ENCODE data around the gene MAP3K9. TPM values are rescaled to one million over a fixed set of nuclear protein-coding genes. Genes with fewer than 3 reads are reported as not detected.

The MAP3K9 gene
- total and polyA plus RNA-seq, 9 of the 15 experiments (the other 6 are each of a cell fraction or from before 2014, with no cell fraction given), result 0.03 to 0.60 (median 0.36) TPM

GRCh38 chr14:70794294-70794693 lies 15.0 kb downstream of the MAP3K9 start:
- ATAC-seq (no peak), FAIRE-seq (no peak), DNase-seq (ENCODE audit: extremely low read depth in 1 of 4, low spot score in 3 of 4) (no peak)
- TF ChIP-seq NFXL1 (CRISPR knock-in tag; IDR thresholded peaks at IDR 0.05) (no peak), FOXO4 (CRISPR knock-in tag; IDR thresholded peaks at IDR 0.05) (no peak), FOXJ3 (CRISPR knock-in tag; IDR thresholded peaks at IDR 0.05) (no peak), BDP1 (IDR thresholded peaks at IDR 0.05; ENCODE audit: insufficient read depth, insufficient read length) (no peak), NFRKB (IDR thresholded peaks at IDR 0.05; ENCODE audit: low read depth) (no peak), NCOR1 (IDR thresholded peaks at IDR 0.05) (no peak), USF1 (CRISPR knock-in tag; IDR thresholded peaks at IDR 0.05) (no peak), STAT5B (CRISPR knock-in tag; IDR thresholded peaks at IDR 0.05) (no peak), DEAF1 (CRISPR knock-in tag; IDR thresholded peaks at IDR 0.05) (no peak)
- H3K36me3 ChIP-seq (ENCODE audit: control insufficient read depth, insufficient read depth, low read length), result no peaks in the 10 kb centered on the region
- no peaks in the 10 kb centered on the region for H3K9me1 ChIP-seq (ENCODE audit: control insufficient read depth, insufficient read depth, low read length)
- peaks cover 0 to 12% of the 10 kb centered on the region in 2 experiments; a peak in 1 of 5 replicates for H3K27me3 ChIP-seq (ENCODE audit: control insufficient read depth in 2 of 2, insufficient read depth in 2 of 2, low read length in 2 of 2)
- no peak overlapping the region for H3K27ac ChIP-seq (ENCODE audit: extremely low read depth, low read depth, low read length)
- BruUV-seq (replicated peaks), result no TSS peak
- 13% methylated on average over 2 of the region's 3 CpGs for WGBS (ENCODE audit: insufficient coverage, low coverage, missing lambda C conversion rate)
- H2AFZ ChIP-seq (ENCODE audit: low read depth, low read length), result no peak overlapping the region
- H3K4me2 ChIP-seq (ENCODE audit: insufficient read depth, low read length), result no peak overlapping the region
- no peak overlapping the region for H3K4me3 ChIP-seq
- H3K9me3 ChIP-seq (replicated peaks; ENCODE audit: control insufficient read depth, insufficient read depth, low read depth, low read length), result no peaks in the 10 kb centered on the region
- CTCF ChIA-PET (ENCODE audit: low intra/inter-chr PET ratio), result no interaction called here
- H3K9ac ChIP-seq (ENCODE audit: insufficient read depth in 1 of 2, low read depth in 2 of 2, low read length in 2 of 2), result no peak overlapping the region
- intact Hi-C loops (cut with micrococcal nuclease) (no loop called here), in situ Hi-C loops (cut with MboI) (no loop called here)
- H4K20me1 ChIP-seq (replicated peaks; ENCODE audit: control insufficient read depth, insufficient read depth, low read length), result no peaks in the 10 kb centered on the region
- H3K4me1 ChIP-seq (replicated peaks in 1 of 2; ENCODE audit: control insufficient read depth in 2 of 2, insufficient read depth in 2 of 2, low read length in 2 of 2), result no peaks in the 10 kb centered on the region
- POLR2A ChIA-PET, result no interaction called here
- no peaks in the 10 kb centered on the region for H3K79me2 ChIP-seq (ENCODE audit: control insufficient read depth, insufficient read depth, low read length)
